OCI-M1 (cell line): Measurements from ENCODE around the gene WDR62.

Source experiments
- DNase-seq: peaks from one replicate; lab custom pipeline; 2025; lab: John Stamatoyannopoulos, UW

Gene WDR62

GRCh38 chr19:36054733-36055686 is at the start of gene WDR62:
Gene WDR62, plus strand, starts transcription at chr19:36054897. Its CDS starts 75 bp downstream, at chr19:36054972.
- DNase-seq: peak; percentile 100

- DNase-seq: no peak
Measured at GRCh38 chr19:36006955-36007354, 47.7 kb upstream of the WDR62 start.

- DNase-seq: no peak
Measured at GRCh38 chr19:36008336-36008978, 46.2 kb upstream of the WDR62 start, which contains the start of gene SYNE4. Gene SYNE4, minus strand, starts transcription at chr19:36008813. Its CDS starts 132 bp downstream, at chr19:36008681.

DNA sequence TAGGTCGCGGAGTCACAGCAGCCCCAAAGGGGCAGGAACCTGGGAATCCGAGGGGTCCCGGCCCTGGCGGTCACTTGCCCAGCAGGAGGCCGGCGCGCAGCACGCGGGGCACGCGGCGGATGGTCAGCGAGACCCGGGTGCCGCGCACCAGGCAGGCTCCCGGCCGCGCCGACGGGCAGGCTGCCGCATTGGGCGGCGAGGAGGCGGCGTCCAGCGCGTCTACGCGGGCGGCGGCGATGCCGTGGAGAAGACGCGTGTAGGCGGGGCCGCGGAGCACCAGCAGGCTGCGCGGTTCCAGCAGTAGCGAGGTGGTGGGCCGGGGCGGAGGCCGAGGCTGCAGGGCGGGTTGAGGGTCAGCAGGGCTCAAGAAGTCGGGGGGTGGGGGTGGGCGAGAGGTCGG is 45.5 kb upstream of the WDR62 start:
- peak; percentile 60 for DNase-seq

- no peak for DNase-seq
Measured at GRCh38 chr19:36009633-36010379, 44.9 kb upstream of the WDR62 start.

- no peak for DNase-seq
Measured at GRCh38 chr19:36010402-36010801, 44.3 kb upstream of the WDR62 start.

GRCh38 chr19:36013280-36014011 is 41.3 kb upstream of the WDR62 start:
- no peak for DNase-seq

GRCh38 chr19:36014012-36014924 is 40.4 kb upstream of the WDR62 start, which contains the start of gene ALKBH6:
Gene ALKBH6, minus strand, starts transcription at chr19:36014213. Its CDS starts 816 bp downstream, at chr19:36013397.
- DNase-seq: peak; percentile 100

DNA sequence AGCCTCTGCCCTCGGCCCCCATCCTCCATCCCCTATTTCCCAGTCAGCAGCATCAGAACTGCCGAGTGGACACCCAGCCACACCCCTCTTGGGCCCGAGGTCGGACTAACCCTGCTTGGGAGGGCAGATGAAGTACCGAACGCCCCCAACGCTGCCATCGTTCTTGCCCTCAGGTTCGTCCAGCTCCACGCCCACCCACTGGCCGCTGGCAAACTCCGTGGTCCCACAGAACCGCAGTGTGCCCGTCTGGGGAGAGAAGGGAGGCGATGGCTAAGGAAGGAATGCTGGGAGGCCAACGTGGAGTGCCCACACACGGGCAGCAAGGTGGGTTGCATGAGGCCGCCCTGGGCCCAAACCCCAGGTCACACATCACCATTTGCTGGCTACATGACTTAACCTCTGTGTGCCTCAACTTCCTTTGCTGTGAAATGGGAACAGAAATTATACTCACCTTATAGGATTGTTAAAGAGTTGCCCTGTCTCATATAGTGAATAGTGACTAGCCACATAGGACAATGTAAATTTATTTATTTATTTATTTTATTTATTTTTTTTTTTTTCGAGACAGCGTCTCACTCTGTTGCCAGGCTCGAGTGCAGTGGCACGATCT is 35.5 kb upstream of the WDR62 start:
- DNase-seq: no peak

GRCh38 chr19:36023432-36023831 is 31.3 kb upstream of the WDR62 start:
- DNase-seq: no peak

DNA sequence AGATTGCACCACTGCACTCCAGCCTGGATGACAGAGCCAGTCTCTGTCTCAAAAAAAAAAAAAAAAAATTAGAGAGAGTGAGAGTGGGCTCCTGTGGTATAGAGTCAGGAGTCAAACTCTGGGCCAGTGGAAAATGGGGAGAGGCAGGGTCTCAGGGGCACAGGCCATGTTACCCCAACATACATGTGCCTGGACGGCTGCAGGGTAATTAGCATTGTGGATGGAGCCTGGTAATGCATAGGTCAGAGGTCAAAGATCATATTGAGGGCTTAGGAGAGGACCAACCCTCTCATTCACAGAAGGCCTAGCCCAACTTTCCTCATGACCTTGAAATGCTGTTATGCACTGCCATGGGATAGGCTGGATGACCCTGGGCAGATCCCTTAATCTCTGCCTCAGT is 29.2 kb upstream of the WDR62 start:
- DNase-seq: no peak

- DNase-seq: no peak
Measured at GRCh38 chr19:36026091-36026876, 28.4 kb upstream of the WDR62 start.

DNA sequence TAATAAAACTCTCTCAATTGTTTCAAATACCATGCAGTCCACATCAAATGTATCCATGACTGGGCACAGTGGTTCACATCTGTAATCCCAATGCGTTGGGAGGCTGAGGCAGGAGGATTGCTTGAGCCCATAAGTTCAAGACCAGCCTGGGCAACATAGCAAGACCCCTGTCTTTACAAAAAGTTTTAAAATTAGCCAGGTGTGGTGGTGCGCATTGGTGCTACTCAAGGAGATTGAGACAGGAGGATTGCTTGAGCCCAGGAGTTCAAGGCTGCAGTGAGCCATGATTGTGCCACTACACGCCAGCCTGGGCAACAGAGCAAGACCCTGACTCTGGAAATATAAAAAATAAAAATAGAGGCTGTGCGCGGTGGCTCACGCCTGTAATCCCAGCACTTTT is 27.0 kb upstream of the WDR62 start:
- no peak for DNase-seq

DNA sequence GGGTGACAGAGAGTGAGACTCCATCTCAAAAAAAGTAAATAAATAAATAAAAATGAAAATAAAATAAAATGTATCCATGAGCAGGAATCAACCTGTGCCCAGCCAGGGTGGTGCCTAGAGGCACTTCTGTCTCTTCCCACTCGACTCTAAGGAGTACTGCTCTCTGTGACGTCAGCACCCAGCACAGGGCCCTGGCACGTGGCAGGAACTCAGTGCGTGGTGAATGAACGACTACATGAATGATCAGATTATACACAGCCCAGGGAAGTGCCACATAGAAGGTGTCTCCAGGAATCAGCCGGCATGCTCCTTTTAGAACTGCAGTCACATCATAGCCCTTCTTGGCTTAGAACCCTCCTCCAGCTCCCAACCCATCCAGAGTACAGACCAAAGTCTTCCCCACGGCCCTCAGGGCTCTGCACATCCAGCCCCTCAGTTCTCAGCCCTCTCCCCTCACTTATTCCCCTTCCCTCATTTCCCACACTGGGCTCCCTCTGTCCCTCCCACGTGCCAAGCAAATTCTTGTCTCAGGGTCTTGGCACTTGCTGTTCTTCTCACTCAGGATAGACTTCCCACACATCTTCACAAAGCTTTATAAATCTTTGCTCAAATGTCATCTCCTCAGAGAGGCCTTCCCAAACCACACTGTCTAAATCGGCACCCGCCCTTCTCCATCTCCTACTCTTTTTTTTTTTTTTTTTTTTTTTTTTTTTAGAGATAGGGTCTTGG is 26.2 kb upstream of the WDR62 start:
- DNase-seq: no peak

DNA sequence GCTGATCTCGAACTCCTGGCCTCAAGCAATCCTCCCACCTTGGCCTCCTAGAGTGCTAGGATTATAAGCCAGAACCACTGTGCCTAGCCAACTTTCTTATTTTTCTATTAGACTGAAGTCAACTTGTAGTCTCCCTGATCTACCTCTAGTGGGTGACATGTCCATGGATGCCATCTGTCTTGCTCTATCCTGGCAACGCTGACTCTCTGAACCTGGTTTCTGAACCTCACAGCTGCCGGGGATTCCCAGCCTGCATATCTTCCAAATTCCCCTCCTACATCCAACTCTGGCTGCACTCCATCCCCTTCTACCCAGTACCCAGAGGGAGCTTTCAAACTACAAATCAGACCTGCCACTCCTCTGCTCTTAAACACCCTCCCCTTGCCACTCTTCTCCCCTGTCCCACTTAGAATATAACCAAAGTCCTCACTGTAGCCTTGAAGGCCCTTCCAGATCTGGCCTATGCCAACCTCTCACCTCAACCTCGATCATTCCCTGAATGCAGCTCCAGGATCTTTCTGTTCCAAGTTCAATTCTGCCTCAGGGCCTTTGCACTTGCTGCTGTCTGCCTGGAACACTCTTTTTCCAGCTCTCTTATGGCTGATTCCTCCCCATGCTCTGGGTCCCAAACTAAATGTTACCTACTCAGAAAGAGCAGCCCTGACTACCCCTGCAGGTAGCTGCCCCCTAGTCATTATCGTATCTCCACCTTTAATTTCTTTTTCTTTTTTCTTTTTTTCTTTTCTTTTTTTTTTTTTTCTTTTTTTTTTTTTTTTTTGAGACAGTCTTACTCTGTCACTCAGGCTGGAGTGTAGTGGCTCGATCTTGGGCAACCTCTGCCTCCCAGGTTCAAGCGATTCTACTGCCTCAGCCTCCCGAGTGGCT is 24.2 kb upstream of the WDR62 start:
- no peak for DNase-seq

- no peak for DNase-seq
Measured at GRCh38 chr19:36031308-36031707, 23.4 kb upstream of the WDR62 start.
